Measurements from ENCODE around the gene NEUROD6. TPM values are rescaled to one million over a fixed set of nuclear protein-coding genes. Genes with fewer than 3 reads are reported as not detected.

NEUROD6 gene
- total RNA-seq, 2 donors from 2014 or later: not detected

GRCh38 chr7:31371621-31372020 lies 31.1 kb upstream of the NEUROD6 start:
- DNase-seq (ENCODE audit: low spot score): no peak
- no peak for ATAC-seq (ENCODE audit: insufficient number of reproducible peaks, low FRiP score, low read depth)
- H3K27me3 ChIP-seq (replicated peaks; ENCODE audit: insufficient read depth): no peaks in the 10 kb centered on the region
- no peaks in the 10 kb centered on the region for H3K36me3 ChIP-seq
- no peak overlapping the region for H3K27ac ChIP-seq
- TF ChIP-seq CTCF (IDR thresholded peaks at IDR 0.05): no peak
- H3K9me3 ChIP-seq: no peaks in the 10 kb centered on the region
- no peaks in the 10 kb centered on the region for H3K4me1 ChIP-seq (ENCODE audit: control insufficient read depth in 1 of 2, low read depth in 2 of 2)
- H3K4me3 ChIP-seq: no peak overlapping the region

- H3K4me3 ChIP-seq: no peak overlapping the region
- no peaks in the 10 kb centered on the region for H3K4me1 ChIP-seq (ENCODE audit: control insufficient read depth in 1 of 2, low read depth in 2 of 2)
- no peak for TF ChIP-seq CTCF (IDR thresholded peaks at IDR 0.05)
- DNase-seq (ENCODE audit: low spot score) (no peak), ATAC-seq (ENCODE audit: insufficient number of reproducible peaks, low FRiP score, low read depth) (no peak)
- no peaks in the 10 kb centered on the region for H3K27me3 ChIP-seq (replicated peaks; ENCODE audit: insufficient read depth)
- no peaks in the 10 kb centered on the region for H3K9me3 ChIP-seq
- H3K27ac ChIP-seq: no peak overlapping the region
- no peaks in the 10 kb centered on the region for H3K36me3 ChIP-seq
These were observed 30.1 kb upstream of the NEUROD6 start for GRCh38 chr7:31370609-31371008.

- H3K4me1 ChIP-seq (ENCODE audit: control insufficient read depth in 1 of 2, low read depth in 2 of 2): no peaks in the 10 kb centered on the region
- no peaks in the 10 kb centered on the region for H3K36me3 ChIP-seq
- DNase-seq (ENCODE audit: low spot score): no peak
- no peak overlapping the region for H3K4me3 ChIP-seq
- H3K27me3 ChIP-seq (replicated peaks; ENCODE audit: insufficient read depth): no peaks in the 10 kb centered on the region
- no peaks in the 10 kb centered on the region for H3K9me3 ChIP-seq
- no peak for ATAC-seq (ENCODE audit: insufficient number of reproducible peaks, low FRiP score, low read depth)
- no peak for TF ChIP-seq CTCF (IDR thresholded peaks at IDR 0.05)
- H3K27ac ChIP-seq: no peak overlapping the region
These were observed 28.1 kb upstream of the NEUROD6 start for GRCh38 chr7:31368620-31369019.

GRCh38 chr7:31363496-31363895 lies 23.0 kb upstream of the NEUROD6 start:
- no peak for DNase-seq (ENCODE audit: low spot score)
- no peaks in the 10 kb centered on the region for H3K36me3 ChIP-seq
- no peak overlapping the region for H3K27ac ChIP-seq
- H3K9me3 ChIP-seq: no peaks in the 10 kb centered on the region
- TF ChIP-seq CTCF (IDR thresholded peaks at IDR 0.05): no peak
- no peaks in the 10 kb centered on the region for H3K4me1 ChIP-seq (ENCODE audit: control insufficient read depth in 1 of 2, low read depth in 2 of 2)
- H3K27me3 ChIP-seq (replicated peaks; ENCODE audit: insufficient read depth): no peaks in the 10 kb centered on the region
- ATAC-seq (ENCODE audit: insufficient number of reproducible peaks, low FRiP score, low read depth): no peak
- H3K4me3 ChIP-seq: no peak overlapping the region

GRCh38 chr7:31363051-31363450 lies 22.5 kb upstream of the NEUROD6 start:
- H3K4me3 ChIP-seq: no peak overlapping the region
- DNase-seq (ENCODE audit: low spot score): no peak
- H3K36me3 ChIP-seq: no peaks in the 10 kb centered on the region
- H3K27me3 ChIP-seq (replicated peaks; ENCODE audit: insufficient read depth): no peaks in the 10 kb centered on the region
- H3K27ac ChIP-seq: no peak overlapping the region
- H3K4me1 ChIP-seq (ENCODE audit: control insufficient read depth in 1 of 2, low read depth in 2 of 2): no peaks in the 10 kb centered on the region
- H3K9me3 ChIP-seq: no peaks in the 10 kb centered on the region
- no peak for TF ChIP-seq CTCF (IDR thresholded peaks at IDR 0.05)
- ATAC-seq (ENCODE audit: insufficient number of reproducible peaks, low FRiP score, low read depth): no peak
